ENCODE results near the gene VWA8. TPM values are rescaled to one million over a fixed set of nuclear protein-coding genes. Genes with fewer than 3 reads are reported as not detected.

Gene VWA8
- total RNA-seq, 2 experiments from 2014 or later: 21.7 to 26.2 TPM

- no peak overlapping the region for H3K27ac Mint-ChIP-seq
- no peak overlapping the region for H3K4me3 Mint-ChIP-seq
- H3K27me3 Mint-ChIP-seq: no peaks in the 10 kb centered on the region
- H3K9me3 Mint-ChIP-seq (ENCODE audit: low read depth): no peaks in the 10 kb centered on the region
- no peak for ATAC-seq
- no peaks in the 10 kb centered on the region for H3K4me1 Mint-ChIP-seq
- POLR2A ChIA-PET: no interaction called here
- DNase-seq: no peak
- intact Hi-C loops (cut with DNase I, micrococcal nuclease): no loop called here
- peaks cover 11% of the 10 kb centered on the region for H3K36me3 Mint-ChIP-seq (ENCODE audit: low read depth)
- CTCF ChIA-PET: interaction anchor here (0.6 kb wide), 1 partner anchor 228 kb away, joined by 4 read pairs; no protein-coding TSS in a partner anchor
Measured at GRCh38 chr13:41722684-41723535, 238.0 kb downstream of the VWA8 start.

GRCh38 chr13:41720839-41721561 lies 239.9 kb downstream of the VWA8 start:
- no peaks in the 10 kb centered on the region for H3K4me1 Mint-ChIP-seq
- no peak overlapping the region for H3K27ac Mint-ChIP-seq
- POLR2A ChIA-PET: no interaction called here
- ATAC-seq (no peak), DNase-seq (no peak)
- no peak overlapping the region for H3K4me3 Mint-ChIP-seq
- intact Hi-C loops (cut with DNase I, micrococcal nuclease): no loop called here
- no peaks in the 10 kb centered on the region for H3K9me3 Mint-ChIP-seq (ENCODE audit: low read depth)
- H3K27me3 Mint-ChIP-seq: no peaks in the 10 kb centered on the region
- H3K36me3 Mint-ChIP-seq (ENCODE audit: low read depth): peaks cover 11% of the 10 kb centered on the region
- CTCF ChIA-PET: no interaction called here

DNA sequence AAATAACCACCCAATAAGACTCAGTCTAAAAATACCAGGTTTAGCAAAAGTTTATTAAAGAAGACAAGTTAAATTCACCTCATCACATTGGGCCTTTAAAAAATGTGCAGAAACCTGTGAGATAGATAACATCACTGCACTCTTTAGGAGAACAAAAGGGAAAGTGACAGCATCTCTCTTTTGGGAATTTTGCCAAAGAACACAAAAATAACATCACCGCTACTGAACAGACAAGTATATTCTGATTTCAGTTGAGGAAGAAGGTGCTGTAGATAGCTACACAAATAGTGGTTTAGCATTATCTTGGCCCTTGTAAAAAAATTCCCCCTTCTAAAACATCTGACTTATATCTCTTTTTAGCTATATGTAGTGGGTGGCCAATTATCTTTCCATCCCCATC lies 244.7 kb downstream of the VWA8 start:
- H3K27ac Mint-ChIP-seq: no peak overlapping the region
- no peaks in the 10 kb centered on the region for H3K9me3 Mint-ChIP-seq (ENCODE audit: low read depth)
- H3K4me3 Mint-ChIP-seq: no peak overlapping the region
- CTCF ChIA-PET: no interaction called here
- no peaks in the 10 kb centered on the region for H3K27me3 Mint-ChIP-seq
- POLR2A ChIA-PET: no interaction called here
- peaks cover 14% of the 10 kb centered on the region for H3K36me3 Mint-ChIP-seq (ENCODE audit: low read depth)
- ATAC-seq (no peak), DNase-seq (no peak)
- intact Hi-C loops (cut with DNase I, micrococcal nuclease): no loop called here
- no peaks in the 10 kb centered on the region for H3K4me1 Mint-ChIP-seq

- POLR2A ChIA-PET: no interaction called here
- intact Hi-C loops (cut with DNase I, micrococcal nuclease): no loop called here
- Mint-ChIP-seq H3K27ac (no peak overlapping the region), H3K4me1 (no peaks in the 10 kb centered on the region), H3K27me3 (no peaks in the 10 kb centered on the region), H3K36me3 (ENCODE audit: low read depth) (peaks cover 8% of the 10 kb centered on the region), H3K4me3 (no peak overlapping the region), H3K9me3 (ENCODE audit: low read depth) (no peaks in the 10 kb centered on the region)
- CTCF ChIA-PET: no interaction called here
- no peak for DNase-seq
- no peak for ATAC-seq
Measured at GRCh38 chr13:41713405-41713804, 247.5 kb downstream of the VWA8 start.

- no peak for DNase-seq
- Mint-ChIP-seq H3K27me3 (no peaks in the 10 kb centered on the region), H3K9me3 (ENCODE audit: low read depth) (no peaks in the 10 kb centered on the region), H3K4me1 (peaks cover 3% of the 10 kb centered on the region), H3K27ac (no peak overlapping the region), H3K36me3 (ENCODE audit: low read depth) (peaks cover 10% of the 10 kb centered on the region), H3K4me3 (no peak overlapping the region)
- intact Hi-C loops (cut with DNase I, micrococcal nuclease): no loop called here
- POLR2A ChIA-PET: no interaction called here
- ATAC-seq: no peak
- CTCF ChIA-PET: interaction anchor here (0.6 to 1.3 kb wide), 4 partner anchors 23 to 965 kb away, joined by 3 read pairs; no protein-coding TSS in a partner anchor
Measured at GRCh38 chr13:41710771-41711170, 250.1 kb downstream of the VWA8 start.

GRCh38 chr13:41709511-41709910 lies 251.4 kb downstream of the VWA8 start:
- ChIA-PET CTCF (no interaction called here), POLR2A (no interaction called here)
- no peaks in the 10 kb centered on the region for H3K27me3 Mint-ChIP-seq
- no peak overlapping the region for H3K4me3 Mint-ChIP-seq
- no peaks in the 10 kb centered on the region for H3K9me3 Mint-ChIP-seq (ENCODE audit: low read depth)
- DNase-seq (no peak), ATAC-seq (no peak)
- intact Hi-C loops (cut with DNase I, micrococcal nuclease): no loop called here
- H3K36me3 Mint-ChIP-seq (ENCODE audit: low read depth): peaks cover 10% of the 10 kb centered on the region
- H3K27ac Mint-ChIP-seq: no peak overlapping the region
- peaks cover 3% of the 10 kb centered on the region for H3K4me1 Mint-ChIP-seq

DNA sequence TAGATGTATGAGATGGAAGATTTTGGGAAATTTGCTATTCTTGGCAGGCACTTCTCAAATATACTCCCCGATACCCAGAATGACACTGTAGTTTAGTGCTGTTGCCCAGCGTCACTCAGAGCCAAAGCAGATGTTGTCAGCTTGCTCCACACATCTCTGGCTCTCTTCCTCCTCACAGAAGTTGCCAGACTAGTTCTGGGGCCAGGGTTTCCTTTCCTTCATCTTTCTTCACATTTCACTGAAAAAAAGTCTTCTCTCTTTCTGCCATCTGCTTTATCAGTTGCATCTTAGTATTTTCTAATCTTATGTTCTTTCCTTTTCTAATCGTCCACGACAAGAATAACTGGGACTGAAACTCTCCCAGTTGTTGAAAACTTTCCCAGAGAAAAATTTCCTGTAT lies 252.2 kb downstream of the VWA8 start:
- Mint-ChIP-seq H3K4me3 (no peak overlapping the region), H3K9me3 (ENCODE audit: low read depth) (no peaks in the 10 kb centered on the region), H3K27me3 (no peaks in the 10 kb centered on the region), H3K36me3 (ENCODE audit: low read depth) (peaks cover 10% of the 10 kb centered on the region), H3K4me1 (peaks cover 3% of the 10 kb centered on the region), H3K27ac (no peak overlapping the region)
- intact Hi-C loops (cut with DNase I, micrococcal nuclease): no loop called here
- ATAC-seq: no peak
- DNase-seq: no peak
- CTCF ChIA-PET: no interaction called here
- POLR2A ChIA-PET: no interaction called here

DNA sequence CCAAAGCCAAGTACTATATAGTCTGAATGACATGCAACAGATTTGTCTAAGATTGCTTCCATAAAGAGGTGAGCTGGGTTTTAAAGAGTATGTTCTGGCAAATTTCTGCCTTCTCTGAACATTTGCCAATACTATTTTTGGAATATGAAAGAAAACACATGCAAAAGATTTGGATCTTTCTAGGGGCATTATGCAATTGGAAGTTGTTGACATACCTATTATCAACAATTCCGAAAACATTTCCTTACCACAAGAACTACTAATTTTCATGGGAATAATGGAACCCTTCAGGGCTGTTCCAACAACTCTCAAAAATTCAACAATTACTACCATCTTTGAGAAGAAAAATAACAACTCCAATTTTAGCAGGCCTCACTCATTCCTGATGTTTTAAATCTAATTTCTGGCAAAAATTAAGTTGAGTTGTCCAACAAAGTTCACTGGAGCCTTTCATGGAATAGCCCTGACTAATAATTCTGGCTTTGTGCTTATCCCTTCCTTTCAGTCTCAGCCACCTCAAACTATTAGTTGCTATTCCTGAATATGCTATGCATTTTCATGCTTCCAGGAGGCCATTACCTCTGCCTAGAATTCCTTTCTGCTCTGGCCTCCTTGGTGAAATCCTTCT lies 253.6 kb downstream of the VWA8 start:
- Mint-ChIP-seq H3K9me3 (ENCODE audit: low read depth) (no peaks in the 10 kb centered on the region), H3K27me3 (no peaks in the 10 kb centered on the region), H3K4me3 (no peak overlapping the region), H3K4me1 (peaks cover 3% of the 10 kb centered on the region), H3K36me3 (ENCODE audit: low read depth) (peaks cover 8% of the 10 kb centered on the region), H3K27ac (no peak overlapping the region)
- DNase-seq: no peak
- CTCF ChIA-PET: interaction anchor here (0.6 to 0.7 kb wide), 2 partner anchors 252 to 755 kb away, joined by 3 read pairs; no protein-coding TSS in a partner anchor
- intact Hi-C loops (cut with DNase I, micrococcal nuclease): no loop called here
- ATAC-seq: no peak
- POLR2A ChIA-PET: no interaction called here

DNA sequence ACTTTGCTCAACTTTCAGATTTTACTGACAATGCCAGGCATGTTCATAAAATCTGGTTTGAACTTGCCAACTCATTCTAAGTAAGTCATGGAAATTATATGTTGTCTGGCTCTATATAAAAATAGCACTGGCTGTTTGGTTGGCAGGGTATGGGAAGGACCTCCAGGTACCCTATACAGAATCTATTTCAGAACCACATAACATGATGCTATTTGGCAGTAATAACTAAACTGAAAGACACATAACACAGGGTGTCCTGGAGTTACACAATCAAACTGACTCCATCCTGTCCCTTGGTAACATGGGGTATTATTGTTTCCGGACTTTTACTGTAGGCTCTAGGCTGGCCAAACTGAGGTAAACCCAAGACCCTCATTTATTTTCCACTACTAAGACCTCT lies 254.8 kb downstream of the VWA8 start:
- Mint-ChIP-seq H3K27me3 (no peaks in the 10 kb centered on the region), H3K4me1 (peaks cover 3% of the 10 kb centered on the region), H3K9me3 (ENCODE audit: low read depth) (no peaks in the 10 kb centered on the region), H3K4me3 (no peak overlapping the region), H3K27ac (no peak overlapping the region), H3K36me3 (ENCODE audit: low read depth) (peaks cover 5% of the 10 kb centered on the region)
- ChIA-PET CTCF (interaction anchor here (0.7 to 1.2 kb wide), 2 partner anchors 23 to 1789 kb away, joined by 3 to 4 read pairs; no protein-coding TSS in a partner anchor), POLR2A (no interaction called here)
- intact Hi-C loops (cut with DNase I, micrococcal nuclease): no loop called here
- no peak for ATAC-seq
- DNase-seq: no peak

DNA sequence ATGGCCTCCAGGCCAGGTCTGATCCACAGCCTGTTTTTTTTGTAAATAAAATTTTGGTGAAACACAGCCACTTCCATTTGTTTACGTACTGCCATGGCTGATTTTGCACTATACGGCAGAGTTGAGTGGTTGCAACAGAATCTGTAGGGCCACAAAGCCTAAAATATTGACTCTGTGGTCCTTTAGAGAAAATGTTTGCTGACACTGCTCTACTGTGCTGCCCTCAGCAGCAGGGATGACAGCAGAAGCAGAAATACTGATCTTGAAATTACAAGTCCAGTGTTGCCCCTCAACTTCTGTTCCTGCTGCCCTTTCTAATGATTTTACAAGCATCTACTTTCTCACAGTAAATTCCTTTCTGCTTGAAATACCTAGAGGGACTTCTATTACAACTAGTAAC lies 258.4 kb downstream of the VWA8 start:
- POLR2A ChIA-PET: no interaction called here
- H3K4me3 Mint-ChIP-seq: no peak overlapping the region

DNA sequence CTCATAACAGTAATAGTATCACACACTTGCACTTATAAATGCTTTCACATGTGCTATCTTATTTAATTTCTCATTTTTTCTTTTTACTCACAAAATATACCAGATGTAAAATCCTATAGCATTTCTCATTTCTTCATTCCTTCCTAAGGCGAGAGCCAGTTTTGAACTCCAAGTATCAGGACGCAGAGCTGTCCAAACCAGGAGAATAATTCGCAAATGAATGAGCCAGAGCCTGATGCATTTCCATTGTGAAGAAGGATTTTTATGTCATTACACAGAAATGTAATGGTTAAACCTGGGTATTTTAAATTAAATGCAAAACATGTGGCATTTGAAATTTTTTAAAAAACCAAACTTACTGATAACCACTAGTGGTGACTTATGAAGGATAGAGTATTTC lies 259.2 kb downstream of the VWA8 start:
- no peak overlapping the region for H3K27ac Mint-ChIP-seq
- H3K9me3 Mint-ChIP-seq (ENCODE audit: low read depth): no peaks in the 10 kb centered on the region
- peaks cover 13% of the 10 kb centered on the region for H3K36me3 Mint-ChIP-seq (ENCODE audit: low read depth)
- no peak for DNase-seq
- no peaks in the 10 kb centered on the region for H3K27me3 Mint-ChIP-seq
- ChIA-PET POLR2A (no interaction called here), CTCF (no interaction called here)
- peaks cover 3% of the 10 kb centered on the region for H3K4me1 Mint-ChIP-seq
- no peak for ATAC-seq
- no peak overlapping the region for H3K4me3 Mint-ChIP-seq
- intact Hi-C loops (cut with DNase I, micrococcal nuclease): no loop called here

More for the DNA sequence above, 258.4 kb downstream of the VWA8 start:
- intact Hi-C loops (cut with DNase I, micrococcal nuclease): no loop called here
- peaks cover 9% of the 10 kb centered on the region for H3K36me3 Mint-ChIP-seq (ENCODE audit: low read depth)
- H3K27me3 Mint-ChIP-seq: no peaks in the 10 kb centered on the region
- CTCF ChIA-PET: no interaction called here
- ATAC-seq (no peak), DNase-seq (no peak)
- H3K9me3 Mint-ChIP-seq (ENCODE audit: low read depth): no peaks in the 10 kb centered on the region
- no peak overlapping the region for H3K27ac Mint-ChIP-seq
- H3K4me1 Mint-ChIP-seq: peaks cover 3% of the 10 kb centered on the region
